DOHH2 (cell line): ENCODE results near the gene TNFAIP8L3.
A peak's percentile ranks its signal among the peaks of the same experiment; 100 is the strongest.

ENCODE experiments used
- H3F3A ChIP-seq: fragments of 200-600 bp; sonication (generic), shearing (Covaris generic); 2 replicates; pipeline ENCODE4 v1.6.0; 2016; ENCODE audit warnings: antibody characterized with exemption, mild to moderate bottlenecking; ENCODE audit not compliant: control insufficient read depth, insufficient read depth
- H3K27ac ChIP-seq: fragments of 200-600 bp; sonication (generic); 2 replicates; pipeline ENCODE4 v1.5.1; 2014; ENCODE audit warnings: low read depth, mild to moderate bottlenecking, low read length, moderate library complexity
- H3K27me3 ChIP-seq: fragments of 200-600 bp; sonication (generic); 2 replicates; pipeline ENCODE4 v1.6.1; 2014; ENCODE audit warnings: mild to moderate bottlenecking, low read length, mixed read lengths; ENCODE audit not compliant: control insufficient read depth
- H3K36me3 ChIP-seq: fragments of 200-600 bp; sonication (generic); 2 replicates; pipeline ENCODE4 v1.6.1; 2014; ENCODE audit warnings: mild to moderate bottlenecking, low read length, moderate library complexity, mixed read lengths; ENCODE audit not compliant: control insufficient read depth
- H3K4me1 ChIP-seq: fragments of 200-600 bp; sonication (generic); 2 replicates; pipeline ENCODE4 v1.6.1; 2014; ENCODE audit warnings: mild to moderate bottlenecking, low read length, mixed read lengths; ENCODE audit not compliant: control insufficient read depth
- H3K4me2 ChIP-seq: fragments of 200-600 bp; sonication (generic); 2 replicates; pipeline ENCODE4 v1.6.0; 2014; ENCODE audit warnings: mild to moderate bottlenecking, low read length, moderate library complexity
- H3K4me3 ChIP-seq: fragments of 200-600 bp; sonication (generic); 2 replicates; pipeline ENCODE4 v1.5.1; 2014; ENCODE audit warnings: mild to moderate bottlenecking, low read length, mixed read lengths
- H3K79me2 ChIP-seq: fragments of 200-600 bp; sonication (generic); 2 replicates; pipeline ENCODE4 v1.6.1; 2014; ENCODE audit warnings: mild to moderate bottlenecking, low read length, mixed read lengths; ENCODE audit not compliant: control insufficient read depth
- H3K9me2 ChIP-seq: fragments of 200-600 bp; sonication (generic); replicated peaks from 2 replicates; pipeline ENCODE4 v1.6.1; 2014; ENCODE audit warnings: mild to moderate bottlenecking, low read length, mixed read lengths; ENCODE audit not compliant: control insufficient read depth
- H3K9me3 ChIP-seq: fragments of 200-600 bp; sonication (generic); 2 replicates; pipeline ENCODE4 v1.6.1; 2014; ENCODE audit warnings: antibody characterized with exemption, low read length, mixed read lengths; ENCODE audit not compliant: control insufficient read depth, insufficient read depth
- H4K20me1 ChIP-seq: fragments of 200-600 bp; sonication (generic); 2 replicates; pipeline ENCODE4 v1.6.0; 2014; ENCODE audit warnings: low read depth, mild to moderate bottlenecking, antibody characterized with exemption, low read length, moderate library complexity; ENCODE audit not compliant: control insufficient read depth, insufficient read depth
- EZH2phosphoT487 ChIP-seq: fragments of 200-600 bp; sonication (generic); IDR thresholded peaks from 2 replicates; pipeline ENCODE4 v1.6.1; 2017; ENCODE audit warnings: borderline replicate concordance, mild to moderate bottlenecking, antibody characterized with exemption, low read length, moderate library complexity, mixed read lengths
- TF ChIP-seq, protein P1 (sequence below): fragments of 200-600 bp; sonication (generic); IDR thresholded peaks from one replicate; pipeline ENCODE4 v1.5.1; 2014; ENCODE audit warnings: antibody characterized with exemption, mild to moderate bottlenecking, low read depth, low read length; ENCODE audit not compliant: poor library complexity, severe bottlenecking

The TNFAIP8L3 gene

DNA sequence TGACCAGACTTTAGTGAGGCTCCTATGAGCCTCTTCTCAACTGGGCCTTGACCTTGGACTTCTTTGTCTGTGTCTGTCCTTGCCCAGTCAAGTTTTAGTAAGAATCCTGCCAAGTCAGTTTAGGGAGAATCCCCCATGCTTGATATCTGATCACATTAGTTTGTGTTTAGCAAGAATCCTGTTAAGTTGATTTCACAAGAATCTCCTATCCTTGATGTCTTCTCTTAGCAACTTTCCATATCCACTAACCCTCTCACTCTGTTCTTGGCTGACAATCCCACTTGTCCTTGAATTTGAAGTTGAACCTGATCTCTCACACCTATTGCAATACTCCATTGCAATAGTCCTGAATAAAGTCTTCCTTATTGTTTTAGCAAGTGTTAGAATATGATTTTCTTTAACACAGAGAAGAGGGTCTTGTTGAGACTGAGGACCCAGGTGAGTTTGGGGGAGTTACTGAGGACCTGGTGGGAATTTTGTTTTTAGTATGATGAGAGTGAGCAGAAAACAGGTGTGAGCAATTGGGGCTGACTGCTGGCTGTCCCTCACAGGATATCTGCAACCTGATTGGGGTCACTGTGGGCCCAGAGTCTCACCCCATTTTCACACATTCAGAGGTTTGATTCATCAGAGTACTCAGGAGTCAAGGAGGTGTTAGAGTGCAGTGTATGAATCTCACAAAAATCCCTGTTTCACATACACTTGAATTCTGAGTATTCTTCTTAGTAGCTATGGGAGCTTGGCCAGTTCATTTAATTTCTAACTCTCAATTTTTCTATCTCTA lies 39.9 kb upstream of the TNFAIP8L3 start:
- H3K9me2 ChIP-seq, result no peaks in the 10 kb centered on the region
- no peak overlapping the region for H3K4me3 ChIP-seq
- H3K9me3 ChIP-seq, result no peaks in the 10 kb centered on the region
- no peak overlapping the region for H3K27ac ChIP-seq
- H3K4me1 ChIP-seq, result no peaks in the 10 kb centered on the region
- no peak overlapping the region for H3K4me2 ChIP-seq
- H3K27me3 ChIP-seq, result no peaks in the 10 kb centered on the region
- no peaks in the 10 kb centered on the region for H3K36me3 ChIP-seq
- no peak for TF ChIP-seq EZH2phosphoT487
- TF ChIP-seq, protein P1, sequence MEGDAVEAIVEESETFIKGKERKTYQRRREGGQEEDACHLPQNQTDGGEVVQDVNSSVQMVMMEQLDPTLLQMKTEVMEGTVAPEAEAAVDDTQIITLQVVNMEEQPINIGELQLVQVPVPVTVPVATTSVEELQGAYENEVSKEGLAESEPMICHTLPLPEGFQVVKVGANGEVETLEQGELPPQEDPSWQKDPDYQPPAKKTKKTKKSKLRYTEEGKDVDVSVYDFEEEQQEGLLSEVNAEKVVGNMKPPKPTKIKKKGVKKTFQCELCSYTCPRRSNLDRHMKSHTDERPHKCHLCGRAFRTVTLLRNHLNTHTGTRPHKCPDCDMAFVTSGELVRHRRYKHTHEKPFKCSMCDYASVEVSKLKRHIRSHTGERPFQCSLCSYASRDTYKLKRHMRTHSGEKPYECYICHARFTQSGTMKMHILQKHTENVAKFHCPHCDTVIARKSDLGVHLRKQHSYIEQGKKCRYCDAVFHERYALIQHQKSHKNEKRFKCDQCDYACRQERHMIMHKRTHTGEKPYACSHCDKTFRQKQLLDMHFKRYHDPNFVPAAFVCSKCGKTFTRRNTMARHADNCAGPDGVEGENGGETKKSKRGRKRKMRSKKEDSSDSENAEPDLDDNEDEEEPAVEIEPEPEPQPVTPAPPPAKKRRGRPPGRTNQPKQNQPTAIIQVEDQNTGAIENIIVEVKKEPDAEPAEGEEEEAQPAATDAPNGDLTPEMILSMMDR, result no peak
- H3F3A ChIP-seq, result no peaks in the 10 kb centered on the region
- no peaks in the 10 kb centered on the region for H4K20me1 ChIP-seq
- H3K79me2 ChIP-seq, result no peaks in the 10 kb centered on the region

DNA sequence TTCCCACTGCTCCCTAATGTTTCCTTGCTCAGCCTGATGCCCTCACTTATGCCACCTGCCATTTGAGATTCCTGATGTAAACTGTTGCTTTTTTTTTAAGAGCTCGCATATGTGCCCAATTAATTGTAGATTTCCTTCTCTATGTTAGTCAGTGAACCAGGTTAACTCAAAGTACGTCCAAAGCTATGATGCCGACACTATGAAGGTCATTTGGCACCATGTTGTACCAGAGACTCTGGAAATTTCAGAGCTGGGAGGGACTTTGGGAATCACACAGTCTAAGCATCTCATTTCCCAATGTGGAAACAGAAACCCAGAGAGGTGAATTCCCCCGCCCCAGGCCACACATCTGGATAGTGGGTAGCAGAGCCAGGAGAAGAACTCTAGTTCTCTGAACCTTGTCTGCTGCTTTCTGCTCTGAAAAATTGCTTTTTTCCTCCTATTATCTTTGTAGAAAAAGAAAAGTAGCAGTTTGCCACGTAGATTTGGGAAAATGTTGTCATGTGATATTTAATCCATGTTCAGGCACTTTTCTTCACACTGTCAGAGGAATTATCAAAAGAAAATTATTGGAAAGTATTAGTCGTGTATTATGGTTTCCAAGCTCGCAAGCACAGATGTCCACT lies 38.5 kb upstream of the TNFAIP8L3 start:
- 0 out of 2 replicates have a peak, but pooled peaks cover 1% of the 10 kb centered on the region for H3K4me1 ChIP-seq
- no peaks in the 10 kb centered on the region for H3K9me2 ChIP-seq
- H3K27ac ChIP-seq, result no peak overlapping the region
- H3K4me3 ChIP-seq, result no peak overlapping the region
- H3K4me2 ChIP-seq, result no peak overlapping the region
- H3F3A ChIP-seq, result no peaks in the 10 kb centered on the region
- H3K36me3 ChIP-seq, result no peaks in the 10 kb centered on the region
- H3K79me2 ChIP-seq, result no peaks in the 10 kb centered on the region
- no peaks in the 10 kb centered on the region for H3K27me3 ChIP-seq
- H4K20me1 ChIP-seq, result no peaks in the 10 kb centered on the region
- H3K9me3 ChIP-seq, result no peaks in the 10 kb centered on the region
- no peak for TF ChIP-seq EZH2phosphoT487
- TF ChIP-seq, protein P1, result peak; percentile 44

DNA sequence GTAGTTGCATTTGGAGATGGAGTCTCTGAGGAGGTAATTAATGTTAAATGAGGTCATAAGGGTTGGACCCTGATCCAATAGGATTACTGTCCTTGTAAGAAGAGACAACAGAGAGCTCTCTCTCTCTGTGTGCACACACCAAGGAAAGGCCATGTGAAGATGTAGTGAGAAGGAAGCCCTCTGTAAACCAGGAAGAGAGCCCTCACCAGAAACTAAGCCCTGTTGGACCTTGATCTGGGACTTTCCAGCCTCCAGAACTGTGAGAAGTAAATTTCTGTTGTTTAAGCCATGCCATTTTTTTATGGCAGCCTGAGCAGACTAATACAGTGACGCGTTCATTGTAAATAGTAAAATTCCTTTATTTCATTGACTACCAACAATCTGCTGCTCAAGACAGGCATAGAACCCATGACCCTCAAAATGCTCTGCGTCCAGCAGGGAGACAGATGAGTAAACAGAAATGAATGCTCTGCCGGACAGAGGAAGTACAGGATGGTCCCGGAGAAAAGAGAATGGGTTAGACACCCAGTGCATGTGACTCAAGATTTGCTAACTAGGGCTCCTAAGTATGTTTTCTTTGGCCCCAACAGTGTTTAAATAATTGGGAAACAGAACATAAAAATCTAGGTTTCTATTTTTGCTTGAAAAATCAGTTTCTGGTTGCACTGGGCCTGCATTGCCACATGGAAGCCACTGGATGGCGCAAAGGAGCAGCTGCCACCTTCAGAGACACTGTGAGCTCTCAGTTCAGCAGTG lies 37.9 kb upstream of the TNFAIP8L3 start:
- no peak overlapping the region for H3K4me2 ChIP-seq
- H3K4me1 ChIP-seq, result 0 out of 2 replicates have a peak, but pooled peaks cover 4% of the 10 kb centered on the region
- no peak overlapping the region for H3K27ac ChIP-seq

More for the DNA sequence above, 37.9 kb upstream of the TNFAIP8L3 start:
- Histone ChIP-seq H4K20me1 (no peaks in the 10 kb centered on the region), H3K9me3 (no peaks in the 10 kb centered on the region), H3K27me3 (no peaks in the 10 kb centered on the region), H3K9me2 (no peaks in the 10 kb centered on the region), H3K79me2 (no peaks in the 10 kb centered on the region), H3K4me3 (no peak overlapping the region), H3F3A (no peaks in the 10 kb centered on the region), H3K36me3 (no peaks in the 10 kb centered on the region)
- no peak for TF ChIP-seq EZH2phosphoT487
- TF ChIP-seq, protein P1, result peak; percentile 94
